Ovary (tissue), 3 donors: Measurements from ENCODE around the gene GNL3L.

ENCODE experiments used
- CTCF ChIP-seq, 3 donors: fragments of 450-650 bp in 2 of 3; fragments of 200-600 bp in 1 of 3; IDR thresholded peaks; one replicate each; pipeline versions ENCODE4 v1.5.1 to v1.8.0; 2016 to 2022; ENCODE audit warnings: antibody characterized with exemption in 3 of 3, mild to moderate bottlenecking in 1 of 3
- POLR2A ChIP-seq: fragments of 450-650 bp; IDR thresholded peaks from one replicate; pipeline ENCODE4 v1.6.1; 2017; ENCODE audit warnings: antibody characterized with exemption, mild to moderate bottlenecking, moderate library complexity
- donor health status: DM: no; HTN: no; CAD: no.

DNA sequence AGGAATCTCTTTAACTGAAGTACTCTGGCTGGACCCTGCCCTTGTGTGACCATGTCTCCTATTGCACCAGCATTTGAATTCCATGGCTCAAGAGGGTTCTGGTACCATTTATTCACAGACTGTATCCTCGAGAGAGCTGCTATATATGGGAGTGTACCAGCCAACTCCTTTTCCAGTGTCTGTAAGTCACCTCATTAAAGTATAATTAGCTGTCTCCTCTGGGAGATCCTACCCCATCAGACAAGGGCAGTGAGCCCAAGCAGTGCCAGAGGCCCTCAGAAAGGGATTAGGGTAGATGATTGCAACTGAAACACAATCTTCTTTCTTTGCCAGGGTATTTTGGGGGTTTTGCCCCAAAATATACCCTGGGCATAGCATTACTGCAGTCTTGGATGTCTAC lies 31.6 kb downstream of the GNL3L start:
- TF ChIP-seq CTCF (IDR thresholded peaks at IDR 0.05) (no peak), POLR2A (no peak)
